A549 (cell line): ENCODE results near the gene MAPK8IP3. TPM values are rescaled to one million over a fixed set of nuclear protein-coding genes. Genes with fewer than 3 reads are reported as not detected.

Experiments
- ATAC-seq, 2 experiments: fragments of 200-7000 bp in 1 of 2; fragments of >200 bp in 1 of 2; cut with Nextera tagmentation in 1 of 2; cut with Tn5 transposase in 1 of 2; 3 replicates each; pipeline versions ENCODE4 v1.8.0 to v1.9.1; 2018 to 2020; ENCODE audit warnings: mild to moderate bottlenecking in 1 of 2, moderate library complexity in 1 of 2
- CTCF ChIA-PET: fragments of 300-600 bp; sonication (Branson Sonifier 250); formaldehyde crosslinking; extraction: SDS; loops from one replicate; lab custom pipeline; 2021; ENCODE audit warnings: antibody characterized with exemption, inconsistent platforms; lab: Yijun Ruan, JAX
- POLR2A ChIA-PET: fragments of 350-600 bp; formaldehyde crosslinking; extraction: SDS; loops from one replicate; lab custom pipeline; 2021; ENCODE audit warnings: antibody characterized with exemption, inconsistent platforms; lab: Yijun Ruan, JAX
- DNase-seq, 2 experiments: peaks; one replicate each; pipeline versions ENCODE4 v3.0.0 to v3.0.0-alpha.2; 2011 to 2016; ENCODE audit warnings: low read depth in 1 of 2, low spot score in 1 of 2
- FAIRE-seq: peaks from 2 replicates; lab custom pipeline; 2011; peaks lifted over from hg19 to GRCh38; lab: Jason Lieb, UNC
- H3K27ac ChIP-seq, 2 experiments: fragments of >200 bp; sonication (Bioruptor Twin); formaldehyde crosslinking; 3 replicates each; pipeline ENCODE4 v1.5.1; 2016 to 2017
- H3K4me1 ChIP-seq: fragments of >200 bp; sonication (Bioruptor Twin); formaldehyde crosslinking; 3 replicates; pipeline ENCODE4 v1.6.1; 2016
- H3K4me2 ChIP-seq: fragments of >200 bp; sonication (Bioruptor Twin); formaldehyde crosslinking; 3 replicates; pipeline ENCODE4 v1.6.1; 2016
- H3K4me3 ChIP-seq: fragments of >200 bp; sonication (Bioruptor Twin); formaldehyde crosslinking; 3 replicates; pipeline ENCODE4 v1.5.1; 2016
- H3K9me3 ChIP-seq: fragments of >200 bp; sonication (Bioruptor Twin); formaldehyde crosslinking; 3 replicates; pipeline ENCODE4 v1.6.1; 2016
- BCL3 ChIP-seq: fragments of >200 bp; sonication (Bioruptor Twin); formaldehyde crosslinking; IDR thresholded peaks from 3 replicates; pipeline ENCODE4 v1.6.1; 2016
- CEBPB ChIP-seq, 2 experiments: fragments of >200 bp in 1 of 2; sonication (Bioruptor Twin) in 1 of 2; formaldehyde crosslinking in 1 of 2; IDR thresholded peaks; 2 replicates each; pipeline ENCODE4 v1.6.1; 2012 to 2016
- CTCF ChIP-seq: fragments of >200 bp; sonication (Bioruptor Twin); formaldehyde crosslinking; IDR thresholded peaks from 3 replicates; pipeline ENCODE4 v1.5.1; 2016
- FOSL2 ChIP-seq, 2 experiments: fragments of 450-650 bp in 1 of 2; fragments of >200 bp in 1 of 2; sonication (Bioruptor Twin) in 1 of 2; formaldehyde crosslinking; IDR thresholded peaks; 2 replicates each; pipeline versions ENCODE4 v1.5.0 to v1.6.1; 2016 to 2020; ENCODE audit warnings: mild to moderate bottlenecking in 1 of 2, moderate library complexity in 1 of 2
- GATA3 ChIP-seq: IDR thresholded peaks from 2 replicates; pipeline ENCODE4 v1.6.1; 2012; ENCODE audit warnings: borderline replicate concordance
- HDAC2 ChIP-seq: fragments of 200-600 bp; sonication (generic); IDR thresholded peaks from 2 replicates; pipeline ENCODE4 v1.6.1; 2016
- KDM5A ChIP-seq: fragments of 200-600 bp; sonication (generic); IDR thresholded peaks from 2 replicates; pipeline ENCODE4 v1.6.1; 2016; ENCODE audit warnings: antibody characterized with exemption, mild to moderate bottlenecking
- MAX ChIP-seq: IDR thresholded peaks from 2 replicates; pipeline ENCODE4 v1.6.1; 2012
- NR3C1 ChIP-seq: fragments of >200 bp; sonication (Bioruptor Twin); formaldehyde crosslinking; IDR thresholded peaks from 3 replicates; pipeline ENCODE4 v1.6.1; 2017
- PBX3 ChIP-seq: IDR thresholded peaks from 2 replicates; pipeline ENCODE4 v1.6.1; 2012
- POLR2A ChIP-seq: IDR thresholded peaks from 2 replicates; pipeline ENCODE4 v1.6.1; 2012; ENCODE audit warnings: mild to moderate bottlenecking, low read length
- RNF2 ChIP-seq: fragments of 200-600 bp; sonication (generic); IDR thresholded peaks from 2 replicates; pipeline ENCODE4 v1.6.1; 2016; ENCODE audit warnings: low read depth, mild to moderate bottlenecking, antibody characterized with exemption, moderate library complexity, borderline replicate concordance
- SREBF2 ChIP-seq: fragments of 450-650 bp; IDR thresholded peaks from 2 replicates; pipeline ENCODE4 v1.6.1; 2014; ENCODE audit warnings: mild to moderate bottlenecking, moderate library complexity
- TFCP2L1 ChIP-seq: fragments of 250-450 bp; sonication (Bioruptor Pico); IDR thresholded peaks from 2 replicates; pipeline ENCODE4 v1.5.0; 2021; ENCODE audit warnings: mild to moderate bottlenecking
- USF2 ChIP-seq: fragments of 450-650 bp; IDR thresholded peaks from 2 replicates; pipeline ENCODE4 v1.6.1; 2014; ENCODE audit warnings: antibody characterized with exemption
- ZFP36 ChIP-seq: fragments of 450-650 bp; IDR thresholded peaks from 2 replicates; pipeline ENCODE4 v1.6.1; 2014; ENCODE audit warnings: borderline replicate concordance; ENCODE audit not compliant: partially characterized antibody
- WGBS: methylation state at CpG from one replicate; pipeline ENCODE4 v1.1.6; 2017; ENCODE audit errors: missing lambda C conversion rate; 5-methylcytosine and 5-hydroxymethylcytosine counted together
- polyA plus RNA-seq, 4 experiments: library from polyadenylated mRNA; depleted of rRNA in 3 of 4; stranded (reverse); fragments of >200 nt; fragmentation: RNase III in 1 of 4; extraction: RNeasy Plus Mini Kit Qiagen cat#74134 plus additional on column Dnase treatment in 1 of 4; gene quantifications; 2 replicates in 3 of 4; 3 replicates in 1 of 4; pipeline ENCODE4 v1.2.3, GENCODE V29; 2011 to 2017

The MAPK8IP3 gene
- polyA plus RNA-seq, 2 of the 4 experiments (the other 2 are of a cell fraction) = 12.0 to 53.3 TPM

GRCh38 chr16:1768767-1769401 lies 62.9 kb downstream of the MAPK8IP3 start:
- H3K4me1 ChIP-seq = peaks cover 14% of the 10 kb centered on the region
- FAIRE-seq (no peak), ATAC-seq (no peak), DNase-seq (no peak)
- WGBS = 88% methylated on average over 13 of the region's 26 CpGs
- no peak overlapping the region for H3K4me3 ChIP-seq
- H3K27ac ChIP-seq = peak overlapping the region in 1 of 2 experiments; percentile 98; a peak in 1 of 6 replicates
- TF ChIP-seq CEBPB (IDR thresholded peaks at IDR 0.05) (no peak), ZFP36 (no peak), POLR2A (0 out of 2 replicates have a peak, but pooled peaks have one; percentile 7), NR3C1 (no peak), TFCP2L1 (CRISPR knock-in tag) (no peak), SREBF2 (no peak), USF2 (no peak), PBX3 (0 out of 2 replicates have a peak, but pooled peaks have one; percentile 9)
- ChIA-PET POLR2A (interaction anchor here (6.5 kb wide), 1 partner anchor 13 kb away, joined by 46 read pairs; the partner anchor contains the start of genes NUBP2 and SPSB3), CTCF (interaction anchor here (1.7 to 8.5 kb wide), 3 partner anchors 9 to 62 kb away, joined by 4 to 56 read pairs (median 7); partner anchors contain the start of gene MAPK8IP3)
- H3K4me2 ChIP-seq = no peak overlapping the region
- no peaks in the 10 kb centered on the region for H3K9me3 ChIP-seq

GRCh38 chr16:1769402-1770300 lies 63.7 kb downstream of the MAPK8IP3 start:
- DNase-seq (no peak), ATAC-seq (no peak), FAIRE-seq (no peak)
- no peak for TF ChIP-seq BCL3
- TF ChIP-seq KDM5A = no peak
- no peak for TF ChIP-seq RNF2
- no peak for TF ChIP-seq GATA3
- no peak for TF ChIP-seq HDAC2
- TF ChIP-seq MAX = no peak
- no peak for TF ChIP-seq FOSL2 (IDR thresholded peaks at IDR 0.05)
- TF ChIP-seq FOSL2 (CRISPR knock-in tag; IDR thresholded peaks at IDR 0.05) = no peak
- TF ChIP-seq ZFP36 = no peak
- TF ChIP-seq CTCF = no peak
- ChIA-PET CTCF (interaction anchor here (0.9 to 8.5 kb wide), 8 partner anchors 10 to 79 kb away, joined by 3 to 56 read pairs (median 6); partner anchors contain the start of genes MAPK8IP3, NUBP2 and SPSB3), POLR2A (interaction anchor here (1.4 to 6.5 kb wide), 4 partner anchors 13 to 64 kb away, joined by 3 to 46 read pairs (median 6); partner anchors contain the start of genes MAPK8IP3, NUBP2 and SPSB3)
- Histone ChIP-seq H3K4me1 (peaks cover 21% of the 10 kb centered on the region), H3K9me3 (no peaks in the 10 kb centered on the region), H3K4me3 (peak overlapping the region; percentile 85; the same call in 1 of the 3 replicates), H3K27ac (peak overlapping the region in 1 of 2 experiments; percentile 98; a peak in 2 of 6 replicates), H3K4me2 (peak overlapping the region; percentile 98)
- 85% methylated on average over 18 of the region's 27 CpGs for WGBS
